HG03045 (cell line): ENCODE measurements around the gene TLE5.
A peak's percentile ranks its signal among the peaks of the same experiment; 100 is the strongest.

Experiments
- ATAC-seq: cut with Tn5 transposase; IDR thresholded peaks from one replicate; pipeline ENCODE4 v1.9.1; 2021; ENCODE audit warnings: mild to moderate bottlenecking, moderate library complexity; ENCODE audit not compliant: unreplicated experiment

Gene TLE5, protein sequence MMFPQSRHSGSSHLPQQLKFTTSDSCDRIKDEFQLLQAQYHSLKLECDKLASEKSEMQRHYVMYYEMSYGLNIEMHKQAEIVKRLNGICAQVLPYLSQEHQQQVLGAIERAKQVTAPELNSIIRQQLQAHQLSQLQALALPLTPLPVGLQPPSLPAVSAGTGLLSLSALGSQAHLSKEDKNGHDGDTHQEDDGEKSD

DNA sequence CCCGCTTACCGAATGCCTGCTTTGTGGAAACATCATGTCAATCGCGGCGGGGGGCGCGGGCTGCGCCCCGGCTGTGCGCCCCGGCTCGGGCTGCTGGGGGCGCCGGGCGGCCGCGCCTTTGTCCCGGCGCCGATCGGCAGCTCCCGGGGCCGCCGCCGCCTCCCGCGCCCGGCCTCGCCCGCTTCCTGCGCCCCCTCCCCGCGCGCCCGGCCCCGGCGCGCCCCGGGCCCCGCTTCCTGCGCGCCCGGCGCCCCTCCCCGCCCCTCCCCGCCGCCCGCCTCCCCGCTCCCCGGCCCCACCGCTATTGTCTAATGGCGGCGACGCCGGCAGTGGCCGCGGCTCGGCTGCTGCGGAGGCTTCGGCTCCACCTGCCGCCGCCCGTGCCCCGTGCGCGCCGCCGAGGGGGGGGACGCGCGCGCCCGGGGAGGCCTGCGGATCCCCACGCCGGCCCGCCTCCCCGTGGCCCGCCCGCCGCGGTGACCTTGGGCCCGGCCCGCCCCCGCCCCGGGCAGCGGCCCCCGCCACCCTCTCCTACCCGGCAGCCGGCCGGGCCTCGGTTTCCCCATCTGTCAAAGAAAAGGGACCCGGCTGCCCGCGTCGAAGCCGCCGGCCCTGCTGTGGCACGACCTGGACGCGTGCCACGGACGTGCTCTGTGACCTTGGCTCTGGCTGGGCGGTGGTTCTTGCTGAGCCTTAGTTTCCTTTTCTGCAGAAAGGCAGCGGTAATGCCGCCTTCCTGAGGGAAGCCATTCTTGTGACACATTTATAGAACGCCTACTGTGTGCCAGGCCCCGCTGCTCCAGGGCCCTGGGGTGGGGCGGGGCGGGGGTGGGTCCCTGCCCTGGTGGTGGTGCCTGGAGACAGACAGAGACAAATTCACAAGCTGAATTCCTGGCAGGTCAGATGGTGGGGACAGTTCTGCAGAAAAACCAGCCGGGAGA, at the start of gene TLE5:
Gene TLE5 (minus strand): TSS at position 331 of the 941 bp plus-strand sequence. CDS start 295 bp downstream, at position 36.
- ATAC-seq: peak; percentile 31

DNA sequence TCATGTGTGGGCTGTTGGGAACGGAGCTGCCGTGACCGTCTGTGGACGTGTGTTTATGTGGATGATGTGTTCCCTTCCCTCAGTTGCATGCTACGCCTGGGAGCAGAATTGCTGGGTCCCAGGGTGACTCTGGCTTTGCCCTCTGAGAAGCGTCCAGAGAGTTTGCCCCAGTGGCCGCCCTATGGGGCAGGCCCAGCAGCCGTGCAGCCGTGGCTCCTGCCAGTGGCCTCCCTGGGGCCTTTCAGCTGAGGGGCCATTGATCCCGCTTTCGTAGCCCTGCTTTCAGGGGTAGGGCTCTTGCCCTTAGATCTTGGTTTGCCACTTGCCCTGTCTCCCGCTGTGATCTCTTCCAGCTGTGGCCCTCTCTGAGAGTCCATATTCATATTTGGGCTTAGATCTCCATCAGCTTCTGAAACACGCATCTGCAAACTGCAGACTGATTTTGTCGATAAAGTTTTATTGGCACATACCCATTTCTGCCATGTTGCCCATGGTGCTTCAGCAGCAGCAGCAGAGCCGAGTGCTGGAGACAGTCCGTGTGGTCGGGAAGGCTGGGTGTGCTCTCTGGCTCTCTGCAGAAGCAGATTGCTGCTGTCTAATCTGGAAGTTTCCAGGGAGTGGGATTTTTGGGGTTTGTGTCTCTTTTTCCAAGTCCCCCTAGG, 49.4 kb upstream of the TLE5 start:
- ATAC-seq: no peak

DNA sequence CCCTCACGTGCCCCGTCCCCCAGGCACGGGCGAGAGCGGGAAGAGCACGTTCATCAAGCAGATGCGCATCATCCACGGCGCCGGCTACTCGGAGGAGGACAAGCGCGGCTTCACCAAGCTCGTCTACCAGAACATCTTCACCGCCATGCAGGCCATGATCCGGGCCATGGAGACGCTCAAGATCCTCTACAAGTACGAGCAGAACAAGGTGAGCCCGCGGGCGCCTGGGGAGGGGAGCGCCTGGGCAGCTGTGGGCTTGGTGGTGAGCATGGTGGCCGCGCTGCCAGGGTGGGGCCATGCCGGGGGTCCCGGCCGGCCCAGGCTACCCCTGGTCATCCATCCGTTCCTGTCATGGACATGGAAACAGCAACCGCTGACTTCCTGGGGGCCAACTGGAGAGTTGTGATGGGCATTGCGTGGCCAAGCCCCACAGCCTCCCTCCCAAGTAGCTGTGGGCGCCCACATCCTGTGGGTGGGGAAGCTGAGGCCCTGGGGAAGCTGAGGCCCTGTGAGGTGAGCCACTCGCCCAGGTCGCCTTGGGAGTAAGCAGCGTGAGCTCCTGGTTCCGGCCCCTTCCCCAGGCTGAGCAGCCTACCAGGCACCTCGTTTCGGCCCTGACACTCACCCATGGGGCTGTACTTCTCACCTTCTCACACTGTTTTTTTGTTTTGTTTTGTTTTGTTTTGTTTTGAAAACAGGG, 48.0 kb upstream of the TLE5 start:
- ATAC-seq: no peak

DNA sequence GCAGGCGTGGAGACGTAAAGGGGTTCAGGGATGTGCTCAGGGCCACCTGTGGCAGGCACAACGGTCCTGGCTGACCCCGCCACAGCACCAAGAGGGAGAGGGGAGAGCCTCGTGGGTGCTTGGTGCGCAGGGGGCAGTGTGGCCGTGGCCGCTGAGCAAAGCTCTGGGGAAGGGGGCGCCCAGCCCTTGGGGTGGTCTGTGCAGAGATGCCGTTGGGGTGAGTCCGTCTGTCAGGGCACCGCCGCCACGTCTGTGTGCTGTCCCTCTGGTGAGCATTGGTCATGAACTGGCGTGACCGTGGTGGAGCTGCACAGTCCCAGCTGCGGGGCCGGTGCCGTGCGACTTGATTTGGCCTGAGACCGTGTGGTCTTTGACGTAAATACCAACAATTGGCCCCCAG, 47.2 kb upstream of the TLE5 start:
- ATAC-seq: no peak

DNA sequence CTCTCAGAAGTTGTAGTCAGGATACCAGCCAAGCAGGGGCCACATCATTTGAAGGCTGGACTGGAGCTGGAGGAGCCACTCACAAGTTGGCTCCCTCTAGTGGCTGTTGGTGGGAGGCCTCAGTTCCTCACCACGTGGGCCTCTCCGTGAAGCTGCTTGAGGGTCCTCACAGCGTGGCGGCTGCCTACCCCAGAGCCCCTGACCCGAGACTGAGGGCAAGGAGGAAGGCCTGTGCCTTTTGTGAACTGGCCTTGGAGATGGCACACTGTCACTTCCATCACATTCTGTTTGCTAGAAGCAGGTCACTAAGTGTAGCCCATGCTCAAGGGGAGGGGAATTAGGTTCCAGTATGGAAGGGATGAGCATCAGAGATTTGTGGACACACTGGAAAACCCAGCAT, 46.5 kb upstream of the TLE5 start:
- no peak for ATAC-seq

DNA sequence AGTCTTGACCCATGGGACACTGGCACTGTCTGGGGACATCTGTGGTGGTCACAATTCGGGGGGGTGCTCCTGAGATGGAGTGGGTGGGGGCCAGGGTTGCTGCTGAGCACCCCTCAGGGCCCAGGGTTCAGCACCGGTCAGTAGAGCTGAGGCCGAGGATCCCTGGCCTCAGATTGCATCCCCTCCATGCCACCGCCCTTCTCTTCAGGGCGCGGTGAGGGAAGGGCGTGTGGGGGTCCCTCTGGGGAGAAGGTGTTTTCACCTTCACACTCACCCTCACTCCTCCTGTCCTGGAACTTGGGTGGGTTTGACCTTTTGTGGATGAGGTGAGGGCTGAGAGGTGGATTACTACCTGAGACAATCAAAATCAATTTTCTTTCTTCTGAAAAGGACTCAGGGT, 45.4 kb upstream of the TLE5 start:
- ATAC-seq: no peak

DNA sequence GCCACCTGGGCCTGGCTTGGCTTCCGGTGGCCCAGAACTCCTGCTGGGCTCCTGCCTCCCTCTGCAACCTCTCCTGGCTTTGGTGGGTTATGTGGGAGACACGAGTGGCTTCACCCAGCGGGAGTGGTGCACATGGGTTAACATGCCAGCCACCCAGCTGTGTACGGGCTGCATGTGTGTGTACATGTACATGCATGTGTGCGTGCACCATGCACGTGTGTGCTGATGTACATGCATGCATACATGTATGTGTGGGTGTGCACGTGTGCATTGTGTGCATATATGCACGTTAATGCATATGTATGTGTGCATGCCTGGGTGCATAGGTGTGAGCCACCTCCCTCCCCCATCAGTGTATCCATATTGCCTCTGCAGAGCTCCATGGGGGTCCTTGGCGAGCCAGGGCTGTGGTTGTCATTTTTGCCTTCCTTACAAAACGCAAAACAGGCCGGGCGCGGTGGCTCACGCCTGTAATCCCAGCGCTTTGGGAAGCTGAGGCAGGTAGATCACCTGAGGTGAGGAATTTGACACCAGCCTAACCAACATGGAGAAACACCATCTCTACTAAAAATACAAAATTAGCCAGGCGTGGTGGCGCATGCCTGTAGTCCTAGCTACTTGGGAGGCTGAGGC, 44.3 kb upstream of the TLE5 start:
- ATAC-seq: no peak

DNA sequence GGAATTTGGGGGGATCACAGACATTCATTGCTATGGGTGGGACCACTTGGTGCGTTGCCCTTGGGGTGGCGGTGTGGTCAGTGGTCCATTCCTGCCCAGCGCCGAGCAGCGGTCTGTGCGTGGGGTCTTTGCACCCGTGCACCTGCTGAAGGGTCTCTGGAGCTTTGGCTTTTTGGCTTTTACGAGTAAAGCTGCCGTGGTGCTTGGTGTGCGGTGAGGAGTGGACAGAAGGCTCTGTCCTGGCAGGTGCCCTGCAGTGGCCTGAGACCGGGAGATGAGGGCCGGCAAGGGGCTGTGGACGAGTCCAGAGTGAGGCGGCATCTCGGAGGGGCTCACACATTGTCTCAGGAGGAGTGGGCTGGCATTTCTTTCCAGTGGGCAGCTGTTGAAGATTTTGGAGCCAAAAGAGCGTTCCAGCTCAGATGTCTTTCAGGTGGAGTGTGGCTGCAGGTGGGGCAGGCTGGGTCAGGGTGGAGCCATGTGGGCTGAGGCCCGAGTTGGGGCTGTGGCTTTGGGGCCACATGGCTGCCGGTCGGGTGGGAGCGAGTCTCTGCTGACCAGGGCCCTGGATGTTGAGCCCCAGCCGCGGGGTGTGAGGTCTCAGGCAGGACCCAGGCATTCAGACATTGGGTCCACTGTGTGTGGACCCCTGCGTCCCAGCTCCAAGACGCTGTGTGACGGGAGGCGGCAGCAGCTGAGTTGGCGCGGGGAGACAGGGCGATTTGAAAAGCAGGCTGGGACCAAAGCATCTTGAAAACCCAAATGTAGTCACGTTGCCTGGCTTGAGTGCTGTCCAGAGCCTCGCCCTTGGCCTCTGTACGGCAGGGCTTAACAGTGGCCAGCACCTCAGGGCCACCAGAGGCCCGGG, 43.6 kb upstream of the TLE5 start:
- ATAC-seq: no peak

DNA sequence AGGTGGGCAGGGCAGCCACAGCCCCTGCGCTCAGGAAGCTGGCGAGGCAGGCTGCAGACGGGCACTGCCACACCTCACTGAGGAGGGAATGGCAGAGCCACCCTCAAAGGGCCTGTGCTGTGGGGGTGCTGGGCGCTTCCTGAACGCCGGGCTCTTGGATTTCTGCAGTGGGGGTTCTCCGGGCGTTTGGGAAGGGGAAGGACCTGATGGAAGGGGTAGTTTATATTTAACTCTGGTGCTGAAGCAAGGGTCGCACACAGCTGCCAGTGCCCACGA, 42.4 kb upstream of the TLE5 start:
- ATAC-seq: no peak

DNA sequence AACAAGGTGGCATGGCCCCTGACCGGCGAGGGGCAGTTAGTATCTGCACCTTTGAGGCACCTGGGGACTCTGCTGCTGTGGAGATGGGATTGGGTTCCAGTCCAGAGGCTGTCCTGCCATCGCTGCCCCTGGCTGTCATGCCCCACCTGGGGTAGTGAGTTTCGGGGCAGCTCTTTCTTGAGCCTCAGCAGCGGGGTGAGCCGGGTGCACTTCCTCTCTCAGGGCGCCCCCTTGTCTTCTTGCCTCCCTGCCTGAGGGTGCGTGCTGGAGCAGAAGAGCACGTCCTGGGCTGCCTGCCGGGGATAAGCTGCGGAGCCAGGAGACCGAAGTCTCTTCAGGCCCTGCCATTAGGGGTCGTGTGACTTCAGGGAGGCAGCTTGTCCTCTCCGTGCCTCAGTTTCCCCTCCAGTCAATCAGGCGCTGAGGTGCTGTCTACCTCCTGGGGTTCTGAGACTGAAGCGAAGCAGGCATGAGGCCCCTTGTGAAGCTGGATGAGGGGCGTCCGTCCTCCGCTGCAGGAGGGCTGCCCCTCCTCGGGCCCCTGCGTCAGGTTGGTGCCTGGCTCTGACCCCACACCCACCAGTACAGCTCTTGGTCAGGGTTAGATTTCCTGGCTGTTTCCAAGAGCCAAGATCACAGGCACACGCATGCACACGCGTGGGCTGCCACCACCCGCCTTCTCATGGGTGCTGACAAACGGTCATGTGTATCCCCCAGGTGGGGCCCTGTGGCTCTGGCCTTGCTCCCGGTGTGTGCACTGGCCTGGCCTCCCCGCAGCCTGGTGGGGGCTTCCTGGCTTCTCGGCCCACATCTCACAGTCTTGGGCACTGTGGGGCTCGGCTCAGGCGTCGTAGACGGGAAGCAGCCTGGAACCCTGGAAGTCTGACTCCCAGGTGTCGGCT, 40.2 kb upstream of the TLE5 start:
- ATAC-seq: no peak

DNA sequence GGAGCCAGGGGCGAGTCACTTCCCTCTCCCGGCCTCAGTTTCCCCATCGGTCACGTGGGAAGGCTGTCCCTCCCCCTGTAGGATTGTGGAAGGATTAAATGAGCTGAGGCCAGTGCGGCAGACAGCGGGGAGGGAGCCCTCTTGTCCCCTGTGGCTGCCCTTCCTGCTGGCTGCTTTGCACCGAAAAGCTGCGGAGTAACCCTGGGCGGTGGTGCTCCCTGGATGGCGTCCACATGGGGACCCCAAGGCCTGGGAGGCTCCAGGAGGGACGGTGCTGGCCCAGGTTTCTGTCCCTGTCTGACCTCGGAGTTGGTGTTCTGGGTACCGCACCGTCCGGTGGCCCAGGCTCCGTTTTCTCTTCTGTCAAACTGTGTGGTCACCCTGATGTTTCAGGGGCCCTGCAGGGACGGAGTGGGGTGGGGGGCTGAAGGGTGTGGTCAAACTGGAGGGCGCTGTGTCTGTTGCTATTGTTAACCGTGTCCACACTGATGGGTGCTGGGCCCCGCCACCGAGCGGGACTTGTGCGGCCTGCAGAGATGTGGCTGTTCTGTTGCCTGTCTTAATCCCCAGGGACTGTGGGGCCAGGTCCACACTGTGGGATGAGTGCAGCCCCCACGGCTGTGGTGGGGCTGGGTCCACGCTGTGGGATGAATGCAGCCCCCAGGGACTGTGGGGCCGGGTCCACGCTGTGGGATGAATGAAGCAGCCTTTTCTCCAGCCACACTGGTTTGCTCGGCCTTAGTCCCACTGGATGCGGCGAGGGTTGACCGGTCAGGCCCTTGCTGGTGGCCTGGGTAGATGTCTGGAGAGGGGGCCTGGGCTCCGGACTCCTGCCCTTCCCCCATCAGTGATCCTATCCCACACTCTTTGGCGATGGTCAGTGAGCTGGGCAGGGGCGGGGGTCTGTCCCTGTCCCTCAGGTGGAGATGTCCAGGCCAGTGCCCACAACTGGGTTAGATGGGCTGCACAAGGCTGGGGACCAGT, 38.7 kb upstream of the TLE5 start:
- no peak for ATAC-seq

DNA sequence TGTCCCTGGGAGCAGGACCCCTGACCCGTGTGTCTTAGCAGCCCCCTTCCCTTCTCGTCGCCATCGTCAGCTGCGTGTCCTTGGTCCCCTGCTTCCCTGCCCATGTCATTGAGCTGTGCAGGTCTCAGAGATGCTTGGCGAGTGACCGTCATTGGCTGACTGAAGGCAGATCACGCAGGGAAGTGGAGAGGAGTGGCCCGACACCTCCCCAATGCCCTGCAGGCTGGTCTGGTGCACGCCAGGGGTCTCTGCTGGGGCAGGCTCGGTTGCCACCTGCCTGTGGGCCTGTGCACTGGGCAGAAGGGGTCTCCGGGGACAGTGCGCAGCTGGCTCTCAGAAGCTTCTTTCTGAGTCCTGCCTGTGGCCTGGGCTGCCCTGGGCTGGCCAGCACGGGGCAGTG, 38.0 kb upstream of the TLE5 start:
- ATAC-seq: no peak

DNA sequence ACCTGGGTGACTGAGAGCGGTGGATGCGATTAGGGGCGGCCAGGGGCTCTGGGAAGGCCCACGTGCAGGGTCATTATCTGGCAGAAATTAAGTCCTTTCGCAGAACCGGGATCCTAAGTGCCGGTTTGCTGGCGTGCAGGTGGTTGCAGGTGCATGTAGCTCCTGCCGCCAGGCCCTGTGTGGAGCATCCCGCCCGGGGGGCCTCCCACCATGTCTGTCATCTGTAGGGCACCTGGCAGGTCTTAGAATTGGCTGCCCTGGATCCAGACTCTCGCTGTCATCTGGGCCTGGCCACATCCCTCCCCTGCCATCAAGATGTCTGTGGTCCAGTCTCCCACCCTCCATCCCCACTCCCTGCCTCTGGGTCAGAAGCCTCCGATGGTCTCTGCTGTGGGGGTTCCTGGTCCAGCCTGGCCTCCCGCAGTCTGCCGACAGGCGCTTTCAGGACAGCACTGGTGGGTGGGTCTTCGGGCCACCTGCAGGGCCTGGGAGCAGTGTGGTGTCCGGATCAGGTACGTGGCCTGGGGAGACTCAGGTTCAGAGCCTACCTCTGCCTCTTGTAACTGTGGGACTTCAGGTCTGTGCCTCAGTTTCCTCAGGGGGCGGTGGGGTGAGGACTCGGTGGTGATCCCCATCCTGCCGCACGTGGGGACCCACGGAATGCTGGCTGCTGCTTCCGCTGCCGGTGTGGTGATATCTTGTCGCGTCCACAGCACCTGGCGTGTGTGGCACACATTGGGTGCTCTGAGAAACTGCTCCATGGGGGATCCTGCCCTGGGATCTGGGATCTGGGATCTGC, 37.3 kb upstream of the TLE5 start:
- ATAC-seq: no peak

DNA sequence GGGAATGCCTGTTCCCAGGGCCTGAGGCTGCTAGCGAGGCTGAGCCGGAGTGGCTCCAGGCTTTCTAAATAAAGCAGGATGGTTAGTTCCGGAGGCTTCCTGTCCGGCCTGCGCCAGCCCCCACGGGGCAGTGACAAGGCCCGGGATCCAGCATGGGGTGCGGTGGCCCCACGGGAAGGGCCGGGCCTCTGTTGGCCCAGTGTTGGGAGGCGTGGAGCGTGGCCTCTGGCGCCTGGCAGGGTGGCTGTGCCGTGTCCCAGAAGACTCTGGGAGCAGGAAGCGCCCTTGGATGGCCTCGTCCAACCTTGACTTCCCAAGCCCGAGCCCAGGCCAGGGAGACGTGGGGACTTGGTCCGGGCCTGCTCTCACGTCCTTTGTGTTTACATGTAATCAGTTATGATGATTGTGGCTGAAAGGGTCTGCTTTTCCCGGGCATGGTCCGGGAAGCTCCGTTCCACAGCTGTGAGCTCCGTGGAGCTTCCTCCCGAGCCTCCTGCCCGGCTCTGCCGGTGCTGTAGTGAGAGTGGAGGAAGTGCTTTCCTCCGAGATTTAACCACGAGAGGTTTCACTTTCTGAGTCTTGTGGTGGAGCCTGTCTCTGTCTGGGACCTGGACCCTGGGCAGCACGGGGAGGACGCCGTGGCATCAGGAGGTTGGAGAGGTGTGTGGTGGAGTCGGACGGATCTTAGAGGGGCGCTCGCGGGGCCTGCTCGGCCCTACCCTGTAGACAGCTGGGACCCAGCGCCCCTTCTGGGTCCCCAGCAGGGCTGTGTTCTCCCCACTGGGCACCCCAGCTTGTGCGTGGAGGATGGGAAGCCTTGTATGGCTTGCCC, 36.4 kb upstream of the TLE5 start:
- no peak for ATAC-seq

DNA sequence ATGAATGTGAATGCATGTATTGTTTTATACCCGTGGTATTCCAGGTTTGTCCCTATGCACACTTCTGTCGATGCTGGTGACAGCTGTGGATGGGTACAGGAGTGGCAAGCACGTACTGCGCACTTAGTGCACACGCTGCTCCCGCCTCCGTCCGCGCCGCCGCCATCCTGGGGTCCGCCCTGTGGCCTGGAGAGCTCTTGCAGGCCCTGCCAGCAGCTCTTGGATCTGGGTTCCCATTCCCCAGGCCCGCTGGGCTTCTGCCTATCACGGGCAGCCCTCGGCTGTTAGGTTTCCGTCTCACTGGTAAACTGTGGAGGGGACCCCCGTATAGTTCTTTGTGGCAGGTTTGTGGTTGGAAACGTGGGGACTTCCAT, 35.8 kb upstream of the TLE5 start:
- no peak for ATAC-seq

DNA sequence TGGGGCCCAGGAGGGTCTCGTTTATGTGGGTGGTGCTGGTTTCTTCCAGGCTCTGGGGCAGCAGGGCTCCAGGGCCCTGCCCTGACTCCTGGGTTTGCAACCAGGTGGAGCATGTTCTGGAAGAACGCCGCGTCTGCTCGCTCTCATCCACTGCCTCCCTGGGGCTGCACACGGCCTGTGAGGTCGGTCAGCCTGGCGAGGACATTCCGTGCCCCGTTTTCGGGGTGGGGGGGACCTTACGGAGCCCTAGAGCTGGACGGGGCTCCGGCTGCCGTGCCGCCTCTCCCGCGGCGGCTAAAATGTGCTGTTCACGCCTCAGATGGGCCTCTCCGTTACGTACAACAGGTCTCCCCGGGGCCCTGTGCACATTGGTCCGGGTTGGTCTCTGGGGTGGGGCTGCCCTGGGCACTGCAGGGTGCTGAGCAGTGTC, 35.2 kb upstream of the TLE5 start:
- no peak for ATAC-seq
